M059J (cell line): ENCODE data around the gene TECTA. TPM values are rescaled to one million over a fixed set of nuclear protein-coding genes. Genes with fewer than 3 reads are reported as not detected.
"Not testable (repeated sequence)": the region's sequence is repeated elsewhere in the genome, so short reads cannot be mapped to it uniquely, and the experiment has no call there.

ENCODE experiments used
- DNase-seq: peaks from one replicate; pipeline ENCODE4 v3.0.0-alpha.2; 2012; ENCODE audit warnings: low read depth
- total RNA-seq: library from RNA; depleted of rRNA; stranded (reverse); fragments of >200 nt; shearing (Covaris generic); gene quantifications from 2 replicates; pipeline ENCODE4 v1.2.3, GENCODE V29; 2014

The TECTA gene
- total RNA-seq, 1 experiment from 2014 or later, result 0.32 TPM

GRCh38 chr11:121177629-121178028 lies 76.6 kb downstream of the TECTA start:
- not testable (repeated sequence) for DNase-seq

- no peak for DNase-seq
Measured at GRCh38 chr11:121179306-121179705, 78.3 kb downstream of the TECTA start.

- DNase-seq, result no peak
Measured at GRCh38 chr11:121180183-121180582, 79.1 kb downstream of the TECTA start.

- DNase-seq, result no peak
Measured at GRCh38 chr11:121188776-121189175, 87.7 kb downstream of the TECTA start.

GRCh38 chr11:121191818-121192217 lies 90.8 kb downstream of the TECTA start:
- DNase-seq, result no peak

- peak; percentile 58 for DNase-seq
Measured at GRCh38 chr11:121194731-121195596, 93.9 kb downstream of the TECTA start.

GRCh38 chr11:121198491-121198890 lies 97.4 kb downstream of the TECTA start:
- DNase-seq, result no peak

- DNase-seq, result no peak
Measured at GRCh38 chr11:121199516-121199915, 98.5 kb downstream of the TECTA start.

- DNase-seq, result peak; percentile 61
Measured at GRCh38 chr11:121206810-121207209, 105.8 kb downstream of the TECTA start.

GRCh38 chr11:121207485-121208115 lies 106.6 kb downstream of the TECTA start:
- no peak for DNase-seq

GRCh38 chr11:121210445-121211080 lies 109.5 kb downstream of the TECTA start:
- no peak for DNase-seq

- no peak for DNase-seq
Measured at GRCh38 chr11:121211626-121212025, 110.6 kb downstream of the TECTA start.

GRCh38 chr11:121212536-121213361 lies 111.7 kb downstream of the TECTA start:
- DNase-seq, result no peak

- peak; percentile 27 for DNase-seq
Measured at GRCh38 chr11:121213362-121213893, 112.4 kb downstream of the TECTA start.

- peak; percentile 32 for DNase-seq
Measured at GRCh38 chr11:121214861-121215260, 113.8 kb downstream of the TECTA start.

GRCh38 chr11:121221496-121222200 lies 120.6 kb downstream of the TECTA start:
- DNase-seq, result no peak

GRCh38 chr11:121223161-121223560 lies 122.1 kb downstream of the TECTA start:
- no peak for DNase-seq

GRCh38 chr11:121225382-121225781 lies 124.3 kb downstream of the TECTA start:
- DNase-seq, result no peak

- peak; percentile 33 for DNase-seq
Measured at GRCh38 chr11:121226415-121227263, 125.6 kb downstream of the TECTA start.

GRCh38 chr11:121228851-121229250 lies 127.8 kb downstream of the TECTA start:
- DNase-seq, result no peak
